Measurements from ENCODE around the gene MOSMO.
A peak's percentile ranks its signal among the peaks of the same experiment; 100 is the strongest.
"Not testable (repeated sequence)": the region's sequence is repeated elsewhere in the genome, so short reads cannot be mapped to it uniquely, and the experiment has no call there.

The MOSMO gene

DNA sequence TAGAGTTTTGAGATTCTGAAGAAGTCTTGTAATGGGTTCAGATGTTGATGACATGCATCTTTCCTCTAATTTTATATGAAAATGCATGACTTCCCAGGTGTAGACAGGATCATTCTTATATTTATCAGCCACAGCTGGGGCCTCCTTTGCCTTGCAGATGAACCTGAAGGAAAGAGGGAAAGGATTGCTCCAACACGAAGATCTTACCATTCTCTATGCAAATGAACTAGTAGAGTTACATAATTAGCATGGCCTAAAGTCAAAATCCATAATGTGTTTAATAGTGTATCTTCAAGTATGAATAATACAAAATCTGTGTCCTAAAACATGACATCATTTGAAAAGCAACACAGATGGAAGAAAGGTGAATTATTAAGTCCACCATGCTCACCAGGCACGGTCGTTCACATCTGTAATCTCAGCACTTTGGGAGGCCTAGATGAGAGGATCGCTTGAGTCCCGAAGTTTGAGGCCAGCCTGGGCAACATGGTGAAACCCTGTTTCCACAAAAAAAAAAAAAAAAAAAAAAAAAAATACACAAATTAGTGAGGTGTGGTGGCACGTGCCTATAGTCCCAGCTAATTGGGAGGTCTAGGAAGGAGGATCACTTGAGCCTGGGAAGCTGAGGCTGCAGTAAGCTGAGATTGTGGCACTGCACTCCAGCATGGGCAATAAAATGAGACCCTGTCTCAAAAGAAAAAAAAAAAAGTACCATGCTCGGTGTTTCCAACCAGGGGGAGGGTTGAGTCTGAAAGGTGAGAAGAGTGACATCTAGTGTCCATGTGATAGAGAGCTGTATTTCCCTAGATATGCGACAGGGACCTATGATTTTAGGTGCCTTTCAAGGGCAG lies 90.7 kb downstream of the MOSMO start:
- peak; percentile 52 for DNase-seq

DNA sequence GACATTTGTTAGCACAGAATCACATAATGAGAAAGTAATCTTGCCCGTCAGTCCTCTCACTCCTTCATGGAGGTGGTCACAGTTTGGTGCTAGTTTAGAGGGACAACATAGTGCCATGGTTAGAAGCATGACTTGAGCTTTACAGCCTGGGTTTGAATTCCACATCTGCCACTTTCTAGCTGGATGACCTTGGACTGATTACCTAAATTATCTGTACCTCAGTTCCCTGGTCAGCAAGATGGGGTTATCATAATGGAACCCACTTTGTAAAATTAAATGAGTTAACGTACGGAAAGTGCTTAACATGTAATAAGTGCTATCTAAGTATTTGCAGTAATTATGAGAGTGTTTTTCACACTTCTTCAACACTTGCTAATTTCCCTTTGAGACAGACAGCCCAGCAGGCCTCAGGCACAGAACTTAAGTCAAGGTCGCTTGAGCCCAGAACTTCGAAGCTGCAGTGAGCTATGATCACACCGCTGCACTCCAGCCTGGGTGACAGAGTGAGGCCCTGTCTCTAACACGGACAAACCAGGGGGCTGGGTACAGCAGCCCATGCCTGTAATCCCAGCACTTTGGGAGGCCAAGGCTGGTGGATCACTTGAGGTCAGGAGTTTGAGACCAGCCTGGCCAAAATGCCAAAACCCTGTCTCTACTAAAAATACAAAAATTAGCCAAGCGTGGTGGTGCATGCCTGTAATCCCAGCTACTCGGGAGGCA lies 91.5 kb downstream of the MOSMO start:
- DNase-seq = no peak

GRCh38 chr16:22103441-22103840 lies 95.5 kb downstream of the MOSMO start:
- no peak for DNase-seq

- no peak for DNase-seq
Observed at GRCh38 chr16:22109258-22109898, 101.5 kb downstream of the MOSMO start.

DNA sequence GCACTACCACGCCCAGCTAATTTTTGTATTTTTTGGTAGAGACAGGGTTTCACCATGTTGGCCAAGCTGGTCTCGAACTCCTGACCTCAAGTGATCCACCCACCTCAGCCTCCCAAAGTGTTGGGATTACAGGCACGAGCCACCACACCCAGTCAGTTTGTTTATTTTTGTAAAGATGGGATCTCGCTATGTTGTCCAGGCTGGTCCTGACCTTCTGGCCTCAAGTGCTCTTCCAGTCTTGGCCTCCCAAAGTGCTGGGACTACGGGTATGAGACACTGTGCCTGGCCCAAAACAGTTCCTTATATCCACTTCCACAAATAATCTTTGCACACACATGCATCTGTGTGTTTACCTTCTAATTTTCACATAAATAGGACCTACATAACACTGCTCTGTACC lies 103.7 kb downstream of the MOSMO start:
- not testable (repeated sequence) for DNase-seq

GRCh38 chr16:22116095-22116700 lies 108.3 kb downstream of the MOSMO start:
- no peak for DNase-seq

DNA sequence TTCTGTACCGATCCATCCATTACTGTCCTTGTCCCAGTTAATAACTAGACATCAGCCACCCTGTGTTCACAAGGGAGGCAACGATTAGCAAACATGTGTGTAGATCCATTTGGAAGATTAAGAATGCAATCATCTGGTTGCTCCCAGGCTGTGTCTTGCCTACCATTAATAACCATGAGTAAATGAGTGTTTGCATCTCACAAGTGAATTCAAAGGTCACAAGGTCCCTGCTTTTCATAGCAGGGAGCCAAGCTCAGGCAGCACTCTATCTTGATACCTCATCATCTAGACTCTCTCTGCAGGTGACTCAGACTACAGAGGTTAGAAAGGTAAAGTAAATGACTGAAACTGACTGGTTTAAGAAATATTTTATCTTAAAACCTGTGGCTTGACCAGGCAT lies 109.7 kb downstream of the MOSMO start:
- no peak for DNase-seq

DNA sequence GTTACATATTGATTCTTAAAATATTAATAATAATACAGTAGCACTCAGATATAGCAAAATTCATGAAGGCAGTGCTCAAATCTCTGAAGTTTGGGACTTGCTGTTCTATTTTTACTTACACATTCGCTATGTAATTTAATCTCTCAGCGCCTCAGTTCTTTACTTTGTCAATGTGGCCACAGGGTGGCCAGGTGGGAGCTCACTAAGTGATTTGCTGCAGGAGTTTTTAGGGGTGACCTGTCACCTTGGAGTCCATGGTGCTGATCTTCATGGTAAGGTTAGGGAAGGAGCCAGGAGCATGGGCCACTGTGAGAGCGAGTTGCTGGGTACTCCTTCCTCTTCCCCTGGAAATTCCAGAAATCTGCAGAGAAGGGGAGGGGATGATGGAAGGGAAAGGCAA lies 112.5 kb downstream of the MOSMO start:
- DNase-seq = no peak

DNA sequence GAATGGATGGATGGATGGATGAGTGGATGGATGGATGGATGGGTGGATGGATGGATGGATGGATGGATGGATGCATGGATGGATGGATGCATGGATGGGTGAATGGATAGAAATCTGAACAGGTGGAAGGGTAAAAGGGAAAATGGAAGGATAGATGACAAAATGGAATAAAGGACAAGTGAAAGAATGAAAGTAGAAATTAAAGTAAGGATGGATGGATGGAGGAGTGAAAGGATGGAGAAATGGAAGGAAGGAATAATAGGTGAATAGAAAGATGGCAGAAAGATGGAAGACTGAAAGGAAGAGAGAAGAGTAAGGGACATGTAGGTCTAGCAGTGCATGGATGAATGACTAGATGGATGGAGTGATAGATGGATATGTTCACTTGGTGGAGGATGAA lies 114.3 kb downstream of the MOSMO start:
- DNase-seq = no peak

- no peak for DNase-seq
Observed at GRCh38 chr16:22123146-22123545, 115.2 kb downstream of the MOSMO start.

DNA sequence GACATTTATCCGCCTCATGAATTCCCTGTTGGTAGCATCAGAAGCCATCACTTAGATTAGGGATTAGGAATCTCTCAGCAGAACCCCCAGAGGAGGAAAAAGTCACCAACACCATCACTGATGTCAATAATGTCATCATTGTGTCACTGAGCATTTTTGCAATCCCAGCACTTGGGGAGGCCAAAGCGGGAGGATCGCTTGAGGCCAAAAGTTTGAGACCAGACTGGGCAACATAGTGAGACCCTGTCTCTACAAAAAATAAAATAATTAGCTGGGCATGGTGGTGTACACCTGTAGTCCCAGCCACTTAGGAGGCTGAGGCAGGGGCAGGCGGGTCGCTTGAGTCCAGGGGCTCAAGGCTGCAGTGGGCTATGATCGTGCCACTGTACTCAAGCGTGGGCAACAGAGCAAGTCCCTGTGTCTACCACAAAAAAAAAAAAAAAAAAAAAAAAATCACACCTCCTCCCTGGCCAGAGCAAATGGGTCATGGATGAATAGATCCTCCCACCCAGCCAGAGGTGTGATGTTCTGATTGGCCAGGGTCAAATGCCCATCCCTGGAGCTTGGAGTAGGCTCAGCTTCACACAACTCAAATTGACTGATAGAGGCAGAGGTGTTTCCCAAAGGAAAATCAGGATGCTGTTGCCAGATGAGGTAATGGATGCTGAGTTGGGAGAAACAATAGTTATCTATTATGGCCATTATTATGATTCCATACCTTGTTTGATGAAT lies 116.0 kb downstream of the MOSMO start:
- no peak for DNase-seq

GRCh38 chr16:22124583-22125284 lies 116.8 kb downstream of the MOSMO start:
- DNase-seq = no peak

DNA sequence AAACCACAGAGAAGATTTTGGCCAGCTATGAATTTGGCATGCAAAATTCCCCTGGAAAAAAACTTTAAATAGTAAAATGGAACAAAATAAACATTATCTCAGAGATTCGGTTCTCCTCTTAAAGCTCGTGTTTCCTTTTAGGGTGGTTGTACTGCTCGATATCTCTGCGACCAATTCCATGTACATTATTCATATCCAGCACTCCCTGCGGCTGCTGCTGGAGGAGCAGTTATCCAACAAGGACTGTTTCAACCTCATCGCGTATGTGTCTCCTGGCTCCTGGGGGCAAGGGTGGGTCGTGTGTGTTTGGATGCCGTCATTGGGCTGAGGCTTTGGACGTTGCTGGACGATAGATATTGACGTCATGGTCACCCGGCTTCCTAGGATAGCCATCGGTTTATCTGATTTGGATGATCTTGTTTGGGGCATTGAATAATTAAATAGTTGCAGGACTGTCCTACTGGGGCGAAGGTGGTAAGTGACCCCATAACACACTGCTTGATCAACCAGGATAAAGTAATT lies 118.2 kb downstream of the MOSMO start:
- no peak for DNase-seq

- DNase-seq = not testable (repeated sequence)
Observed at GRCh38 chr16:22128537-22128936, 120.6 kb downstream of the MOSMO start.

- no peak for DNase-seq
Observed at GRCh38 chr16:22130528-22130927, 122.6 kb downstream of the MOSMO start.

DNA sequence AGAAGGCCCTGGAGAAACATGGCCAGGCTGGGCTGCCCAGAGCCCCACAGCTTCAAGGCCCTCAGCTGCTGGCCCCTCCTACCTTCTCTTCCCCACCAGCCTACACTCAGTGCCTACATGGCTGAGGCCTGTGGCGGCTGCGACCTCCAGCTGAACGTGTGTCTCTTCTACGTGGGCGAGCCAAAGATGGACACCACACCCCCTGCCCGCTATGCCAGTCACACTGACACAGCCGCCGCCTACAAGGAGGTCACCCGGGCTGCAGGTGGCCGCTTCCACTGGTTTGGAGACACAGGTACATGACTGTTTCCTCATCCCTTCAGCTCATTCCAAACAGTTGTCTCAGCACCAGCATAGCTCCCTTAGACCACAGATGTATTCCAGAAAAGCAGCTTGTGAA lies 124.9 kb downstream of the MOSMO start:
- DNase-seq = no peak

Measured in EL (cell line).